K562 (cell line): Measurements from ENCODE around the gene NDUFA13. TPM values are rescaled to one million over a fixed set of nuclear protein-coding genes. Genes with fewer than 3 reads are reported as not detected.

Source experiments
- BRCA1 ChIP-seq, 2 experiments: fragments of 450-650 bp in 1 of 2; sonication (generic) in 1 of 2; formaldehyde crosslinking in 1 of 2; IDR thresholded peaks; 2 replicates each; pipeline versions ENCODE4 v1.5.0 to v1.6.1; 2017 to 2020; ENCODE audit warnings: mild to moderate bottlenecking in 1 of 2, missing genetic modification reagents in 1 of 2
- CCAR2 ChIP-seq: fragments of 200-400 bp; formaldehyde crosslinking; IDR thresholded peaks from 2 replicates; pipeline ENCODE4 v1.6.1; 2017; ENCODE audit warnings: mild to moderate bottlenecking, low read depth, low read length
- CREBBP ChIP-seq: IDR thresholded peaks from one replicate; pipeline ENCODE4 v1.6.1; 2012; ENCODE audit warnings: low read depth, mild to moderate bottlenecking, control low read depth, inconsistent platforms, low read length
- CXXC5 ChIP-seq: fragments of 250-450 bp; sonication (Bioruptor Pico); IDR thresholded peaks from 2 replicates; pipeline ENCODE4 v1.8.0; 2022; ENCODE audit warnings: inconsistent platforms, mild to moderate bottlenecking, moderate library complexity
- MEIS2 ChIP-seq: fragments of 450-650 bp; IDR thresholded peaks from 2 replicates; pipeline ENCODE4 v1.6.1; 2014; ENCODE audit warnings: mild to moderate bottlenecking; ENCODE audit not compliant: partially characterized antibody
- PTRF ChIP-seq: fragments of 450-650 bp; IDR thresholded peaks from 2 replicates; pipeline ENCODE4 v1.6.1; 2016; ENCODE audit warnings: mild to moderate bottlenecking, missing genetic modification characterization, missing compliant biosample characterization
- RHOXF2B ChIP-seq: fragments of 250-450 bp; sonication (Bioruptor Pico); conservative IDR thresholded peaks from 2 replicates; pipeline ENCODE4 v1.5.1; 2021
- RNF2 ChIP-seq: sonication (generic); IDR thresholded peaks from 2 replicates; pipeline ENCODE4 v1.6.1; 2016
- ZFX ChIP-seq: sonication (generic); formaldehyde crosslinking; IDR thresholded peaks from 2 replicates; pipeline ENCODE4 v1.8.0; 2022; ENCODE audit warnings: mild to moderate bottlenecking, missing genetic modification reagents, moderate library complexity
- polyA plus RNA-seq, 8 experiments: library from polyadenylated mRNA; depleted of rRNA in 4 of 8; stranded (reverse) in 5 of 8; unstranded in 3 of 8; fragments of >200 nt; fragmentation: Nextera tagmentation in 2 of 8; fragmentation: Illumina TruSeq in 1 of 8; extraction: Ambion mirVana in 2 of 8; extraction: Trizol in 1 of 8; gene quantifications; 2 replicates each; pipeline versions ENCODE4 v1.2.1 to v1.2.3, GENCODE V29; 2011 to 2014; ENCODE audit warnings: inconsistent platforms in 1 of 8, missing spikeins in 1 of 8
- total RNA-seq, 7 experiments: library from RNA; depleted of rRNA in 6 of 7; stranded (reverse); fragments of >200 nt in 6 of 7; fragmentation: Illumina TruSeq in 2 of 7; extraction: Trizol in 2 of 7; gene quantifications; 2 replicates each; pipeline versions ENCODE4 v1.2.1 to v1.2.3, GENCODE V29; 2011 to 2021; ENCODE audit warnings: low replicate concordance in 1 of 7
- TF ChIP-seq, protein P1 (sequence below), 2 experiments: fragments of 450-650 bp in 1 of 2; sonication (generic) in 1 of 2; formaldehyde crosslinking in 1 of 2; IDR thresholded peaks; 2 replicates each; pipeline versions ENCODE4 v1.7.1 to v1.9.0; 2016 to 2022; ENCODE audit warnings: inconsistent platforms in 1 of 2, mild to moderate bottlenecking in 1 of 2, missing genetic modification reagents in 1 of 2
- TF ChIP-seq, protein P2 (sequence below): fragments of 250-450 bp; sonication (Bioruptor Pico); IDR thresholded peaks from 2 replicates; pipeline ENCODE4 v1.4.0; 2020; ENCODE audit warnings: mild to moderate bottlenecking
- TF ChIP-seq, protein P3 (sequence below): sonication (generic); formaldehyde crosslinking; IDR thresholded peaks from 2 replicates; pipeline ENCODE4 v1.8.1; 2022; ENCODE audit warnings: missing genetic modification reagents
- TF ChIP-seq, protein P4 (sequence below): sonication (generic); formaldehyde crosslinking; IDR thresholded peaks from 2 replicates; pipeline ENCODE4 v1.8.0; 2023; ENCODE audit warnings: mild to moderate bottlenecking, missing genetic modification reagents

The NDUFA13 gene
- total and polyA plus RNA-seq, 9 of the 15 experiments (the other 6 are each of a cell fraction or from before 2014, with no cell fraction given), result 146 to 596 (median 429) TPM

DNA sequence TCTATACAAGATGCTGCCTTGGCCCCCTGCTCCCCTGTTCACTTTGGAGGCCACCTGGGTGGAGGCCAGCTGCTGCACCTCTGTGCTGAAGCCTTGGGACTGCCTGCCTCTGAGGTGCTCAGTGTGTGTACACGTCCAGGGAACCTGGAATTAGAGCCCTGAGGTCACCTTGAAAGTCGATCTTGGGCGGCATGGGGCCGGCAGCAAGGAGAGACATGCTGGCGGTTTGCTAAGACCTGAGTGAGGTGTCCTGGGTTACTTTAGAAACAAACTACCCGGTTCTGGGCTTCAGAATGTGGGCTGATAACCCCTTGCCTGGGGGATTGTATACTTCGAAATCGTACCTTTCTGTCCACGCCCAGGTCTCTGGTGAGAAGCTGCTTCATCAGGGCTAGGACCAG, 26.2 kb upstream of the NDUFA13 start (continued):
- TF ChIP-seq, protein P1, sequence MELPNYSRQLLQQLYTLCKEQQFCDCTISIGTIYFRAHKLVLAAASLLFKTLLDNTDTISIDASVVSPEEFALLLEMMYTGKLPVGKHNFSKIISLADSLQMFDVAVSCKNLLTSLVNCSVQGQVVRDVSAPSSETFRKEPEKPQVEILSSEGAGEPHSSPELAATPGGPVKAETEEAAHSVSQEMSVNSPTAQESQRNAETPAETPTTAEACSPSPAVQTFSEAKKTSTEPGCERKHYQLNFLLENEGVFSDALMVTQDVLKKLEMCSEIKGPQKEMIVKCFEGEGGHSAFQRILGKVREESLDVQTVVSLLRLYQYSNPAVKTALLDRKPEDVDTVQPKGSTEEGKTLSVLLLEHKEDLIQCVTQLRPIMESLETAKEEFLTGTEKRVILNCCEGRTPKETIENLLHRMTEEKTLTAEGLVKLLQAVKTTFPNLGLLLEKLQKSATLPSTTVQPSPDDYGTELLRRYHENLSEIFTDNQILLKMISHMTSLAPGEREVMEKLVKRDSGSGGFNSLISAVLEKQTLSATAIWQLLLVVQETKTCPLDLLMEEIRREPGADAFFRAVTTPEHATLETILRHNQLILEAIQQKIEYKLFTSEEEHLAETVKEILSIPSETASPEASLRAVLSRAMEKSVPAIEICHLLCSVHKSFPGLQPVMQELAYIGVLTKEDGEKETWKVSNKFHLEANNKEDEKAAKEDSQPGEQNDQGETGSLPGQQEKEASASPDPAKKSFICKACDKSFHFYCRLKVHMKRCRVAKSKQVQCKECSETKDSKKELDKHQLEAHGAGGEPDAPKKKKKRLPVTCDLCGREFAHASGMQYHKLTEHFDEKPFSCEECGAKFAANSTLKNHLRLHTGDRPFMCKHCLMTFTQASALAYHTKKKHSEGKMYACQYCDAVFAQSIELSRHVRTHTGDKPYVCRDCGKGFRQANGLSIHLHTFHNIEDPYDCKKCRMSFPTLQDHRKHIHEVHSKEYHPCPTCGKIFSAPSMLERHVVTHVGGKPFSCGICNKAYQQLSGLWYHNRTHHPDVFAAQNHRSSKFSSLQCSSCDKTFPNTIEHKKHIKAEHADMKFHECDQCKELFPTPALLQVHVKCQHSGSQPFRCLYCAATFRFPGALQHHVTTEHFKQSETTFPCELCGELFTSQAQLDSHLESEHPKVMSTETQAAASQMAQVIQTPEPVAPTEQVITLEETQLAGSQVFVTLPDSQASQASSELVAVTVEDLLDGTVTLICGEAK (IDR thresholded peaks at IDR 0.05), result no peak
- TF ChIP-seq, protein P1 (CRISPR knock-in tag; IDR thresholded peaks at IDR 0.05), result no peak
- TF ChIP-seq, protein P2, sequence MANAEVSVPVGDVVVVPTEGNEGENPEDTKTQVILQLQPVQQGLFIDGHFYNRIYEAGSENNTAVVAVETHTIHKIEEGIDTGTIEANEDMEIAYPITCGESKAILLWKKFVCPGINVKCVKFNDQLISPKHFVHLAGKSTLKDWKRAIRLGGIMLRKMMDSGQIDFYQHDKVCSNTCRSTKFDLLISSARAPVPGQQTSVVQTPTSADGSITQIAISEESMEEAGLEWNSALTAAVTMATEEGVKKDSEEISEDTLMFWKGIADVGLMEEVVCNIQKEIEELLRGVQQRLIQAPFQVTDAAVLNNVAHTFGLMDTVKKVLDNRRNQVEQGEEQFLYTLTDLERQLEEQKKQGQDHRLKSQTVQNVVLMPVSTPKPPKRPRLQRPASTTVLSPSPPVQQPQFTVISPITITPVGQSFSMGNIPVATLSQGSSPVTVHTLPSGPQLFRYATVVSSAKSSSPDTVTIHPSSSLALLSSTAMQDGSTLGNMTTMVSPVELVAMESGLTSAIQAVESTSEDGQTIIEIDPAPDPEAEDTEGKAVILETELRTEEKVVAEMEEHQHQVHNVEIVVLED (CRISPR knock-in tag), result no peak
- TF ChIP-seq RHOXF2B (no peak), PTRF (tag) (no peak), CXXC5 (CRISPR knock-in tag) (no peak), MEIS2 (no peak), RNF2 (no peak), CCAR2 (no peak), ZFX (no peak), BRCA1 (IDR thresholded peaks at IDR 0.05) (no peak), BRCA1 (CRISPR knock-in tag; IDR thresholded peaks at IDR 0.05) (no peak), CREBBP (no peak)
- TF ChIP-seq, protein P3, sequence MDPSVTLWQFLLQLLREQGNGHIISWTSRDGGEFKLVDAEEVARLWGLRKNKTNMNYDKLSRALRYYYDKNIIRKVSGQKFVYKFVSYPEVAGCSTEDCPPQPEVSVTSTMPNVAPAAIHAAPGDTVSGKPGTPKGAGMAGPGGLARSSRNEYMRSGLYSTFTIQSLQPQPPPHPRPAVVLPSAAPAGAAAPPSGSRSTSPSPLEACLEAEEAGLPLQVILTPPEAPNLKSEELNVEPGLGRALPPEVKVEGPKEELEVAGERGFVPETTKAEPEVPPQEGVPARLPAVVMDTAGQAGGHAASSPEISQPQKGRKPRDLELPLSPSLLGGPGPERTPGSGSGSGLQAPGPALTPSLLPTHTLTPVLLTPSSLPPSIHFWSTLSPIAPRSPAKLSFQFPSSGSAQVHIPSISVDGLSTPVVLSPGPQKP (CRISPR knock-in tag), result no peak
- TF ChIP-seq, protein P4, sequence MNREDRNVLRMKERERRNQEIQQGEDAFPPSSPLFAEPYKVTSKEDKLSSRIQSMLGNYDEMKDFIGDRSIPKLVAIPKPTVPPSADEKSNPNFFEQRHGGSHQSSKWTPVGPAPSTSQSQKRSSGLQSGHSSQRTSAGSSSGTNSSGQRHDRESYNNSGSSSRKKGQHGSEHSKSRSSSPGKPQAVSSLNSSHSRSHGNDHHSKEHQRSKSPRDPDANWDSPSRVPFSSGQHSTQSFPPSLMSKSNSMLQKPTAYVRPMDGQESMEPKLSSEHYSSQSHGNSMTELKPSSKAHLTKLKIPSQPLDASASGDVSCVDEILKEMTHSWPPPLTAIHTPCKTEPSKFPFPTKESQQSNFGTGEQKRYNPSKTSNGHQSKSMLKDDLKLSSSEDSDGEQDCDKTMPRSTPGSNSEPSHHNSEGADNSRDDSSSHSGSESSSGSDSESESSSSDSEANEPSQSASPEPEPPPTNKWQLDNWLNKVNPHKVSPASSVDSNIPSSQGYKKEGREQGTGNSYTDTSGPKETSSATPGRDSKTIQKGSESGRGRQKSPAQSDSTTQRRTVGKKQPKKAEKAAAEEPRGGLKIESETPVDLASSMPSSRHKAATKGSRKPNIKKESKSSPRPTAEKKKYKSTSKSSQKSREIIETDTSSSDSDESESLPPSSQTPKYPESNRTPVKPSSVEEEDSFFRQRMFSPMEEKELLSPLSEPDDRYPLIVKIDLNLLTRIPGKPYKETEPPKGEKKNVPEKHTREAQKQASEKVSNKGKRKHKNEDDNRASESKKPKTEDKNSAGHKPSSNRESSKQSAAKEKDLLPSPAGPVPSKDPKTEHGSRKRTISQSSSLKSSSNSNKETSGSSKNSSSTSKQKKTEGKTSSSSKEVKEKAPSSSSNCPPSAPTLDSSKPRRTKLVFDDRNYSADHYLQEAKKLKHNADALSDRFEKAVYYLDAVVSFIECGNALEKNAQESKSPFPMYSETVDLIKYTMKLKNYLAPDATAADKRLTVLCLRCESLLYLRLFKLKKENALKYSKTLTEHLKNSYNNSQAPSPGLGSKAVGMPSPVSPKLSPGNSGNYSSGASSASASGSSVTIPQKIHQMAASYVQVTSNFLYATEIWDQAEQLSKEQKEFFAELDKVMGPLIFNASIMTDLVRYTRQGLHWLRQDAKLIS (CRISPR knock-in tag), result no peak
